ENCODE results near the gene TOR1B. TPM values are rescaled to one million over a fixed set of nuclear protein-coding genes. Genes with fewer than 3 reads are reported as not detected.

TOR1B gene
- total RNA-seq, 1 donor from 2014 or later = 32.1 TPM

DNA sequence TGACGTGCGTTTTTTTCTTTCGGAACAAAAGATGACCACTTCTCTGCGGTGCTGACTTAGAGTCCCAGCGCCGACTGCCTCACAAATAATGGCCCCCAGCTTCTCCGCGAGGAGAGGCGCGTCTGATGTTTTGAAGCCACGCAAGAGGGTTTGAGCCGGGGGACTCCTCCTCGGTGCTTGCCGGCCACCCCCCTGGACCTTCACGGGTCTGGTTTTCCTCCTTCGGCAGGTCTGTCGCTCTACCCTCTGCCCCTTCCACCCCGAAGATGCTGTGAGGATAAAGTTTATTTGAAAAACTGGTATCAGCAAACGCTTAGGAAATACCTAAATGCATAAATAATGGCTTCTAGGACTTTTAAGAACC, 32.9 kb downstream of the TOR1B start:
- H3K4me3 Mint-ChIP-seq (ENCODE audit: unreplicated experiment) = peak overlapping the region; percentile 90
- DNase-seq (ENCODE audit: extremely low spot score, unreplicated experiment) = no peak
- no peaks in the 10 kb centered on the region for H3K27me3 Mint-ChIP-seq (ENCODE audit: unreplicated experiment)
- H3K27ac Mint-ChIP-seq (ENCODE audit: unreplicated experiment) = peak overlapping the region; percentile 81
- peaks cover 48% of the 10 kb centered on the region for H3K4me1 Mint-ChIP-seq (ENCODE audit: unreplicated experiment)
- TF ChIP-seq, protein P1, sequence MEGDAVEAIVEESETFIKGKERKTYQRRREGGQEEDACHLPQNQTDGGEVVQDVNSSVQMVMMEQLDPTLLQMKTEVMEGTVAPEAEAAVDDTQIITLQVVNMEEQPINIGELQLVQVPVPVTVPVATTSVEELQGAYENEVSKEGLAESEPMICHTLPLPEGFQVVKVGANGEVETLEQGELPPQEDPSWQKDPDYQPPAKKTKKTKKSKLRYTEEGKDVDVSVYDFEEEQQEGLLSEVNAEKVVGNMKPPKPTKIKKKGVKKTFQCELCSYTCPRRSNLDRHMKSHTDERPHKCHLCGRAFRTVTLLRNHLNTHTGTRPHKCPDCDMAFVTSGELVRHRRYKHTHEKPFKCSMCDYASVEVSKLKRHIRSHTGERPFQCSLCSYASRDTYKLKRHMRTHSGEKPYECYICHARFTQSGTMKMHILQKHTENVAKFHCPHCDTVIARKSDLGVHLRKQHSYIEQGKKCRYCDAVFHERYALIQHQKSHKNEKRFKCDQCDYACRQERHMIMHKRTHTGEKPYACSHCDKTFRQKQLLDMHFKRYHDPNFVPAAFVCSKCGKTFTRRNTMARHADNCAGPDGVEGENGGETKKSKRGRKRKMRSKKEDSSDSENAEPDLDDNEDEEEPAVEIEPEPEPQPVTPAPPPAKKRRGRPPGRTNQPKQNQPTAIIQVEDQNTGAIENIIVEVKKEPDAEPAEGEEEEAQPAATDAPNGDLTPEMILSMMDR (IDR thresholded peaks at IDR 0.05) = no peak
- H3K9me3 Mint-ChIP-seq (ENCODE audit: unreplicated experiment) = no peaks in the 10 kb centered on the region
- peaks cover 13% of the 10 kb centered on the region for H3K36me3 Mint-ChIP-seq (ENCODE audit: unreplicated experiment)

DNA sequence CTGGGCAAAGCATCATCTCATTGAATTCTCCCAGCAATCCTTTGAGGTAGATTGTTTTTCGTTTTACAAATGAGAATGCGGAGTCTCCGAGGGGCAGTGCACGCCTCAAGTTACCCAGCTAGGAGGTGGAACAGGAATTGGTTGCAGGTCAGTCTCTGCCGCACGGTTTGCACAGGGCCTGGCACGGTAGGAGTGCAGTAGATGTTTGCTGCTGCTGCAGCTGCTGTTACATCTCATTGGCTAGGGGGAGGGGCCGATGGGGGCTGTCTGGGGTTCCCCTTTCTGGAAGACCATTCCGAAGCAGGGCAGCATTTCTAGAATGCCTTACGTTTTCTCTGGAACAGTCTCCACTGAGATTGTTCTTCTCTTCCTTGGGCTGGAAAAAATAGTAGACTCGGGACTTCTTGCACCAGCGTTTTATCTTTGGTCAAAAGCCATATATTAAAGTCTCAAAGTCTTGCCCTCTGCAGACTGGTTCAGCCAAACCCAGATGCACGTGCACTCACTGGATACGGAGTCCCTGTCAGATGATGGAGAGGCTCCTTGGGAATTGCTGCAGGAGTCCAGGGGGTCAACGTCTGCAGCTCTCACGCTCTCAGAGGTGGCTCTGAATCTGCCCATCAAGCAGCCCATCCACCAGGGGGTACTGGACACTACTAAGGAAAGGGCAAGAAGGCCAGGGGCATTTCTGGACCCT, 33.5 kb downstream of the TOR1B start:
- H3K4me1 Mint-ChIP-seq (ENCODE audit: unreplicated experiment) = peaks cover 48% of the 10 kb centered on the region
- TF ChIP-seq, protein P1 (IDR thresholded peaks at IDR 0.05) = no peak
- peak overlapping the region; percentile 23 for H3K27ac Mint-ChIP-seq (ENCODE audit: unreplicated experiment)
- H3K9me3 Mint-ChIP-seq (ENCODE audit: unreplicated experiment) = no peaks in the 10 kb centered on the region
- H3K27me3 Mint-ChIP-seq (ENCODE audit: unreplicated experiment) = no peaks in the 10 kb centered on the region
- DNase-seq (ENCODE audit: extremely low spot score, unreplicated experiment) = no peak
- peaks cover 9% of the 10 kb centered on the region for H3K36me3 Mint-ChIP-seq (ENCODE audit: unreplicated experiment)
- H3K4me3 Mint-ChIP-seq (ENCODE audit: unreplicated experiment) = peak overlapping the region; percentile 90

DNA sequence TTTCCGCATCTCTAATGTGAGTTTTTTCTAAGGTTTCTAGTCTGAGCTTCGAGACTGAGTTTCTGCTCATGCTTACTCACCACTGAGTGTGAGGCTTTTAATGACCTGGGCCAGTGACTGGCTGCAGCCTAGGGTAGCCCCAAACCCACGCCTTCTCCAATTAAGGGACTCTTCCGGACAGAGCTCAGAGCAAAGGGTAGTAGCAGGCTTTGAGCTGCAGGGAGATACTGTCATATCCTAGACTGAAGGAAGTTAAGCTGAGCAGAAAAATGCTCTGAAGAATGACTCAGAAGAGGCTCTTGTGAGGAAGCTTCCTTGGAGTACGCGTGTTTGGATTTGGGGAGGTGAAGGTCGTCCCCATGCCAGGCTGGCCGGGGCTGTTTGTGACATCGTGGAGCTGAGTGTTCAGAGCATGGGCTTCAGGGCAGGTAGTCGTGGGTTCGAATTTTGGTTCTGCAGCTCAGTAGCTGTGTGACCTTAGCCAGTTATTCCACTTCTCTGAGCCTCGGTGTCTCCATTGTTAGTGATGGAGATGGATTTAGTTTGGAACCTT, 35.8 kb downstream of the TOR1B start:
- H3K36me3 Mint-ChIP-seq (ENCODE audit: unreplicated experiment) = peaks cover 3% of the 10 kb centered on the region
- DNase-seq (ENCODE audit: extremely low spot score, unreplicated experiment) = no peak
- H3K9me3 Mint-ChIP-seq (ENCODE audit: unreplicated experiment) = no peaks in the 10 kb centered on the region
- peaks cover 44% of the 10 kb centered on the region for H3K4me1 Mint-ChIP-seq (ENCODE audit: unreplicated experiment)
- H3K27me3 Mint-ChIP-seq (ENCODE audit: unreplicated experiment) = no peaks in the 10 kb centered on the region
- peak overlapping the region; percentile 8 for H3K4me3 Mint-ChIP-seq (ENCODE audit: unreplicated experiment)
- H3K27ac Mint-ChIP-seq (ENCODE audit: unreplicated experiment) = peak overlapping the region; percentile 65
- TF ChIP-seq, protein P1 (IDR thresholded peaks at IDR 0.05) = no peak

DNA sequence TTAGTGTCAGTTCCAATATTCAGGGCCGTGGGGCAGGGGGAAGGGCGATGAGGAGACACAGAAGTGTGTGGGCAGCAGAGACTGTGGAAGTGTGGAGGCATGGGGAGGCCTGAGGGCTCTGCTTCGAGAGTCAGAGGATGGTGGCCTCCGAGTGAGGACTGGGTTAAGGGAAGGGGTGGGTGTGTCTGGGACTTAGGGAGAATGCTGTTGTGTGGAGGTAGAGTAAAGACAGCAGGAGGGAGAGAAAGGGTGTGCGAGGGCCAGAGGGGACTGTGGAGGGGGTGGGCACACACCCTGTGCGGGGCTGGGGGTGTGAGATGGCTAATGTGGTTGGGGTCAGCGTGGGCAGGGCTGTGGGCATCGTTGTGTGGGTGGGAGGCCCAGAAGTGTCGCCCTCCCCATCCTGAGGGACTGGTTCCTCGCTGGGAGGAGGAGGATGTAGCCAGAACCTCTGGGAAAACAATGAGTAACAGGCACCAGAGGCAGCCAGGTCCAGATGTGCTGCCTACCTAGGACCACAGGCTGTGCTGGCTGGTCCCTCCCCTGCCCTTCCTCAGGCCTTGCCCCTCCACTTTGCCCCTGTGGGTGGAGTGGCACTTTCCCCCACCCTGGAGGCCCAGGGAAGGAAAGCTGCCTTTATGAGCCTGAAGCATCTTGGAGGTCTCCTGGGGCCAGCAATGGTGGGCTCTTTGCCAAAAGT, 36.5 kb downstream of the TOR1B start:
- Mint-ChIP-seq H3K27me3 (ENCODE audit: unreplicated experiment) (no peaks in the 10 kb centered on the region), H3K4me1 (ENCODE audit: unreplicated experiment) (peaks cover 37% of the 10 kb centered on the region), H3K27ac (ENCODE audit: unreplicated experiment) (peak overlapping the region; percentile 65), H3K9me3 (ENCODE audit: unreplicated experiment) (no peaks in the 10 kb centered on the region), H3K4me3 (ENCODE audit: unreplicated experiment) (no peak overlapping the region), H3K36me3 (ENCODE audit: unreplicated experiment) (peaks cover 3% of the 10 kb centered on the region)
- no peak for DNase-seq (ENCODE audit: extremely low spot score, unreplicated experiment)
- TF ChIP-seq, protein P1 (IDR thresholded peaks at IDR 0.05) = no peak

DNA sequence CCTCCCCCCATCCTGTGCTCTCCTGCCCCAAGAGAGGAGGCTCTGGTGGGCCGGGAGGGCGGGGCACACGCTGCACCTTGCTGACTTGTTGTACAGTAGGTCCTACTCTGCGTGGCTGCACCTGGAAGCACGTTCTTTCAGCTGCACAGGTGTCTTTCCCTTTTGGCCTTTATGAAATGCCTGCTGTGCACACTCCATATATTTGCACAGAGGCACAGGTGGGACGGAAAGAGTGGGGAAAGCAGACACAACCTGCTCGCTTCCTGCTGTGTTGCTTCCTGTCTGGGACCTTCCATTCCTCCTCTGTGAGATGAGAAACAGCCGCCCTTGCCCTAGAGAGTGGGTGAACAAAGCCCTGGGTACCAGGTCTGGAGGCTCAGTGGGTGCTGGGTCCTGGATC, 37.0 kb downstream of the TOR1B start:
- TF ChIP-seq, protein P1 (IDR thresholded peaks at IDR 0.05) = no peak
- DNase-seq (ENCODE audit: extremely low spot score, unreplicated experiment) = no peak
- Mint-ChIP-seq H3K27ac (ENCODE audit: unreplicated experiment) (no peak overlapping the region), H3K4me3 (ENCODE audit: unreplicated experiment) (no peak overlapping the region), H3K4me1 (ENCODE audit: unreplicated experiment) (peaks cover 32% of the 10 kb centered on the region), H3K27me3 (ENCODE audit: unreplicated experiment) (no peaks in the 10 kb centered on the region), H3K36me3 (ENCODE audit: unreplicated experiment) (peaks cover 3% of the 10 kb centered on the region), H3K9me3 (ENCODE audit: unreplicated experiment) (no peaks in the 10 kb centered on the region)
